ENCODE measurements around the gene SMS. TPM values are rescaled to one million over a fixed set of nuclear protein-coding genes. Genes with fewer than 3 reads are reported as not detected.

Gene SMS
- total and polyA plus RNA-seq, 2 of the 4 experiments (the other 2 are of a cell fraction): 176 to 230 TPM

DNA sequence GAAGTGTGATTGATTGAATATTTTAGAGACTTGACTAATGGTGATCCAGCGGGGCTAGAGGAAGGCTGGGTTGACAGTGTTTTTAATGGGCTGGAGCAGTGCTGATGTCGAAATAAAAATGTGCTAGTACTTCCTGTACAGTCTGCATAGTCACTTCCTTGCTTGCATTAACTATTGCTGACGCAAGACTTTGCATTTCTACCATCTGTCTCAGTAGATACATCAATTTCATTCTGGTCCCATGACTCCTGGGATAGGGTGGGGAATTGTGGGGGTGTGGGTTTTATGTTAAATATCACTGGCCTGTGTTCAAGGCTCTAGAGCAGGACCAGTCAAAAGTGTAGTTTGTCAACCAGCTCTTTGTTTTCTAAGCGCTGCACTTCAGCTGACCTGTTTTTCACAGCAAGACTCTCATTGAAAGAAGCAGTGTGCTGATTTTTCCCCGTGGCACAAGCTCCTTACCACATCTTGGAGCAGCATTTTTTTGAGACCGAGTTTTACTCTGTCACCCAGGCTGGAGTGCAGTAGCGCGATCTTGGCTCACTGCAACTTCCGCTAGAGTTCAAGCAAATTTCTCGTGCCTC is 56.5 kb downstream of the SMS start:
- Histone ChIP-seq H3K9me3 (ENCODE audit: control insufficient read depth, insufficient read depth, low read length) (no peaks in the 10 kb centered on the region), H4K91ac (ENCODE audit: insufficient read depth, low read depth, low read length) (no peak overlapping the region), H2AFZ (replicated peaks; ENCODE audit: low read length, poor library complexity) (no peak overlapping the region), H3K4ac (ENCODE audit: low read depth, low read length) (no peak overlapping the region), H4K20me1 (ENCODE audit: insufficient read depth, low read length) (no peaks in the 10 kb centered on the region), H3K4me2 (ENCODE audit: low read depth, low read length) (no peak overlapping the region), H2BK120ac (ENCODE audit: low read depth, low read length) (no peak overlapping the region), H3K27ac (ENCODE audit: insufficient read depth, low read length) (peak overlapping the region; percentile 67; the same call in 1 of the 2 replicates), H4K8ac (ENCODE audit: low read depth in 2 of 2, low read length in 2 of 2) (no peak overlapping the region), H2BK5ac (ENCODE audit: low read depth, low read length, poor library complexity, severe bottlenecking) (peak overlapping the region; percentile 0), H3K9ac (ENCODE audit: low read depth, low read length) (no peak overlapping the region), H2AK9ac (replicated peaks; ENCODE audit: low read depth, low read length, poor library complexity) (no peak overlapping the region), H3K56ac (ENCODE audit: extremely low read depth, insufficient read depth, low read length) (no peak overlapping the region), H3K9me1 (ENCODE audit: insufficient read depth, low read length) (no peaks in the 10 kb centered on the region), H3K27me3 (ENCODE audit: control insufficient read depth, insufficient read depth, low read length) (no peaks in the 10 kb centered on the region), H3K36me3 (ENCODE audit: control insufficient read depth, insufficient read depth, low read length) (peaks cover 17% of the 10 kb centered on the region), H3K14ac (replicated peaks; ENCODE audit: low read depth, low read length) (no peak overlapping the region), H3K4me1 (ENCODE audit: control insufficient read depth, insufficient read depth, low read length) (0 out of 2 replicates have a peak, but pooled peaks cover 3% of the 10 kb centered on the region), H3K23ac (ENCODE audit: low read depth, low read length) (no peak overlapping the region), H2AK5ac (ENCODE audit: low read depth, low read length) (no peak overlapping the region), H2BK15ac (ENCODE audit: low read depth, low read length) (no peak overlapping the region), H3K4me3 (ENCODE audit: insufficient read depth, low read depth, low read length) (no peak overlapping the region), H3K18ac (ENCODE audit: low read depth, low read length) (no peak overlapping the region), H4K5ac (ENCODE audit: low read depth, low read length) (no peak overlapping the region; the same call in 1 of the 2 replicates), H2BK20ac (ENCODE audit: low read depth, low read length) (no peak overlapping the region), H3K79me1 (ENCODE audit: low read depth in 1 of 2, low read length in 2 of 2) (peaks cover 8 to 20% of the 10 kb centered on the region in 2 experiments; a peak in 3 of 4 replicates)
- DNase-seq (peak; percentile 84), ATAC-seq (ENCODE audit: low read depth) (peak; percentile 71)
- no TSS peak for BruUV-seq (replicated peaks)
- ChIA-PET POLR2A (ENCODE audit: unreplicated experiment) (no interaction called here), CTCF (interaction anchor here (0.6 to 3.2 kb wide), 2 partner anchors 12 to 787 kb away, joined by 3 to 11 read pairs; no protein-coding TSS in a partner anchor)
- WGBS, 2 experiments (ENCODE audit: extremely low coverage in 2 of 2, insufficient read length in 1 of 2): 71% methylated on average over 6 of the region's 10 CpGs; no CpG with 5 or more reads in 1 of the 2 experiments
- TF ChIP-seq CEBPB (IDR thresholded peaks at IDR 0.05; ENCODE audit: low read depth, low read length): peak; percentile 90
- TF ChIP-seq, protein P1, sequence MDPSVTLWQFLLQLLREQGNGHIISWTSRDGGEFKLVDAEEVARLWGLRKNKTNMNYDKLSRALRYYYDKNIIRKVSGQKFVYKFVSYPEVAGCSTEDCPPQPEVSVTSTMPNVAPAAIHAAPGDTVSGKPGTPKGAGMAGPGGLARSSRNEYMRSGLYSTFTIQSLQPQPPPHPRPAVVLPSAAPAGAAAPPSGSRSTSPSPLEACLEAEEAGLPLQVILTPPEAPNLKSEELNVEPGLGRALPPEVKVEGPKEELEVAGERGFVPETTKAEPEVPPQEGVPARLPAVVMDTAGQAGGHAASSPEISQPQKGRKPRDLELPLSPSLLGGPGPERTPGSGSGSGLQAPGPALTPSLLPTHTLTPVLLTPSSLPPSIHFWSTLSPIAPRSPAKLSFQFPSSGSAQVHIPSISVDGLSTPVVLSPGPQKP (IDR thresholded peaks at IDR 0.05; ENCODE audit: borderline replicate concordance, low read depth, low read length): no peak
- TF ChIP-seq, protein P2, sequence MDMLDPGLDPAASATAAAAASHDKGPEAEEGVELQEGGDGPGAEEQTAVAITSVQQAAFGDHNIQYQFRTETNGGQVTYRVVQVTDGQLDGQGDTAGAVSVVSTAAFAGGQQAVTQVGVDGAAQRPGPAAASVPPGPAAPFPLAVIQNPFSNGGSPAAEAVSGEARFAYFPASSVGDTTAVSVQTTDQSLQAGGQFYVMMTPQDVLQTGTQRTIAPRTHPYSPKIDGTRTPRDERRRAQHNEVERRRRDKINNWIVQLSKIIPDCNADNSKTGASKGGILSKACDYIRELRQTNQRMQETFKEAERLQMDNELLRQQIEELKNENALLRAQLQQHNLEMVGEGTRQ (IDR thresholded peaks at IDR 0.05; ENCODE audit: low read depth, low read length): 0 out of 2 replicates have a peak, but pooled peaks have one; percentile 13
- TF ChIP-seq, protein P3, sequence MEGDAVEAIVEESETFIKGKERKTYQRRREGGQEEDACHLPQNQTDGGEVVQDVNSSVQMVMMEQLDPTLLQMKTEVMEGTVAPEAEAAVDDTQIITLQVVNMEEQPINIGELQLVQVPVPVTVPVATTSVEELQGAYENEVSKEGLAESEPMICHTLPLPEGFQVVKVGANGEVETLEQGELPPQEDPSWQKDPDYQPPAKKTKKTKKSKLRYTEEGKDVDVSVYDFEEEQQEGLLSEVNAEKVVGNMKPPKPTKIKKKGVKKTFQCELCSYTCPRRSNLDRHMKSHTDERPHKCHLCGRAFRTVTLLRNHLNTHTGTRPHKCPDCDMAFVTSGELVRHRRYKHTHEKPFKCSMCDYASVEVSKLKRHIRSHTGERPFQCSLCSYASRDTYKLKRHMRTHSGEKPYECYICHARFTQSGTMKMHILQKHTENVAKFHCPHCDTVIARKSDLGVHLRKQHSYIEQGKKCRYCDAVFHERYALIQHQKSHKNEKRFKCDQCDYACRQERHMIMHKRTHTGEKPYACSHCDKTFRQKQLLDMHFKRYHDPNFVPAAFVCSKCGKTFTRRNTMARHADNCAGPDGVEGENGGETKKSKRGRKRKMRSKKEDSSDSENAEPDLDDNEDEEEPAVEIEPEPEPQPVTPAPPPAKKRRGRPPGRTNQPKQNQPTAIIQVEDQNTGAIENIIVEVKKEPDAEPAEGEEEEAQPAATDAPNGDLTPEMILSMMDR (conservative IDR thresholded peaks at IDR 0.05; ENCODE audit: low read depth, low read length): no peak
- peak; percentile 64 for TF ChIP-seq MAFK (IDR thresholded peaks at IDR 0.05; ENCODE audit: low read depth, low read length)
- TF ChIP-seq POLR2A (IDR thresholded peaks at IDR 0.05; ENCODE audit: low read depth, low read length): no peak
- TF ChIP-seq CHD1 (IDR thresholded peaks at IDR 0.05; ENCODE audit: low read depth, low read length): no peak
- peak; percentile 64; the same call in 1 of the 2 replicates for TF ChIP-seq NFE2L2 (IDR thresholded peaks at IDR 0.05; ENCODE audit: low read depth, low read length)
- no peak for TF ChIP-seq RAD21 (IDR thresholded peaks at IDR 0.05; ENCODE audit: low read length)
- no peak for TF ChIP-seq BHLHE40 (IDR thresholded peaks at IDR 0.05; ENCODE audit: low read depth, low read length)
- dilution Hi-C loops (cut with HindIII; ENCODE audit: low sequenced_read_pairs, unreplicated experiment): no loop called here
- in situ Hi-C loops (cut with MboI; ENCODE audit: low sequenced_read_pairs): no loop called here
- intact Hi-C loops (cut with micrococcal nuclease): no loop called here
